Brain microvascular endothelial cell (primary cell): ENCODE measurements around the gene THSD7B.

Source experiments
- DNase-seq: peaks from one replicate; pipeline ENCODE4 v3.0.0-alpha.2; 2020
- H3K27ac ChIP-seq: fragments of 250-450 bp; sonication (Bioruptor Pico); 2 replicates; pipeline ENCODE4 v1.5.1; 2020; ENCODE audit warnings: mild to moderate bottlenecking, moderate library complexity
- H3K27me3 ChIP-seq: fragments of 250-450 bp; sonication (Bioruptor Pico); replicated peaks from 2 replicates; pipeline ENCODE4 v1.5.1; 2020; ENCODE audit warnings: mild to moderate bottlenecking
- H3K36me3 ChIP-seq: fragments of 250-450 bp; sonication (Bioruptor Pico); replicated peaks from 2 replicates; pipeline ENCODE4 v1.5.1; 2020; ENCODE audit warnings: mild to moderate bottlenecking
- H3K4me3 ChIP-seq: 2 replicates; pipeline ENCODE4 v1.5.1; 2011; ENCODE audit warnings: low read depth, mild to moderate bottlenecking, control low read depth, low read length, moderate library complexity
- CTCF ChIP-seq: IDR thresholded peaks from 2 replicates; pipeline ENCODE4 v1.5.1; 2011; ENCODE audit warnings: low read depth, mild to moderate bottlenecking, moderate library complexity, low read length, control low read depth, inconsistent platforms; ENCODE audit errors: missing control alignments
- in situ Hi-C: cut with HindIII; loops from 2 replicates; pipeline ENCODE4 v1.10.0; 2017; ENCODE audit warnings: low sequenced_read_pairs, low pct_ligation_motif_present

The THSD7B gene

GRCh38 chr2:137261881-137262585, 496.7 kb downstream of the THSD7B start:
- in situ Hi-C loops: no loop called here
- no peak overlapping the region for H3K27ac ChIP-seq

GRCh38 chr2:137262594-137262993, 497.2 kb downstream of the THSD7B start:
- H3K27me3 ChIP-seq: no peaks in the 10 kb centered on the region
- no peak overlapping the region for H3K27ac ChIP-seq
- TF ChIP-seq CTCF: no peak
- no peaks in the 10 kb centered on the region for H3K36me3 ChIP-seq
- no peak overlapping the region for H3K4me3 ChIP-seq
- DNase-seq: no peak
- in situ Hi-C loops: no loop called here

More at GRCh38 chr2:137261881-137262585, 496.7 kb downstream of the THSD7B start:
- no peaks in the 10 kb centered on the region for H3K36me3 ChIP-seq
- H3K4me3 ChIP-seq: no peak overlapping the region
- H3K27me3 ChIP-seq: no peaks in the 10 kb centered on the region
- no peak for TF ChIP-seq CTCF
- DNase-seq: no peak

- no peak overlapping the region for H3K4me3 ChIP-seq
- no peak for DNase-seq
- H3K27me3 ChIP-seq: no peaks in the 10 kb centered on the region
- no peak for TF ChIP-seq CTCF
- in situ Hi-C loops: no loop called here
- H3K27ac ChIP-seq: no peak overlapping the region
- H3K36me3 ChIP-seq: no peaks in the 10 kb centered on the region
These were observed 522.7 kb downstream of the THSD7B start for GRCh38 chr2:137287913-137288639.

DNA sequence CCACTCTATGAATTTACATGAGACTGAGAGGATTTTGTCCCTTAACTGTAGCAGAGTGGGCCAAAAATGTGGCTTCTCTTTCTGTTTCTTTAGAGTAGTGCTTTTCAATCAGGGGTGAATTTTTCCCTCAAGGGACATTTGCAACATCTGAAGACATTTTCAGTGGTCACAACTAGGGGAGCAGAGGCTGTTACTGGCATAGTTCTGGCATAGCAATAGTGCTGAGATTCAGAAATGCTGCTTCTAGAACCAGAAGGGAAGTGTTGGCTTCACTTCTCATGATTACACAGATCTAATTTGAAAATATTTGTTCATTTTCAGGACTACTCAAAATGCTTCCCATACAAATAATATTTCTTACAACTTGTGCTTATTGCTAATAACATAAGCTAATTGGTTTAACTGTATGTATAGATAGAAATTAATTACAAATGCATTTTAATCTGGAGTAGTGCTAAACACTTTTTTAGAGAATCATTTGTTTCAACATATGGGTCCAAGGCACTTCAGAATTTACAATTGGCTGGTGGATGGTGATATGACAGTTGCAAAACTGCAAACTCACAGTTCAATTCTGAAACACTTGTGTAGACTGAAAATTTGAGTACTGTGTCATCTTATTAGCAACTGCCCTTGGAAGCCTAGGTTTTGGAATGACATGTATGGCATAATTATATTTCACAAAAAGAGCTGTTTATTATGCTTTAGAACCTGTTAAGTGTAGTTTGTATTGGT, 526.7 kb downstream of the THSD7B start:
- no peaks in the 10 kb centered on the region for H3K36me3 ChIP-seq
- TF ChIP-seq CTCF: no peak
- H3K27ac ChIP-seq: no peak overlapping the region
- H3K4me3 ChIP-seq: no peak overlapping the region
- no peaks in the 10 kb centered on the region for H3K27me3 ChIP-seq
- no peak for DNase-seq
- in situ Hi-C loops: no loop called here

DNA sequence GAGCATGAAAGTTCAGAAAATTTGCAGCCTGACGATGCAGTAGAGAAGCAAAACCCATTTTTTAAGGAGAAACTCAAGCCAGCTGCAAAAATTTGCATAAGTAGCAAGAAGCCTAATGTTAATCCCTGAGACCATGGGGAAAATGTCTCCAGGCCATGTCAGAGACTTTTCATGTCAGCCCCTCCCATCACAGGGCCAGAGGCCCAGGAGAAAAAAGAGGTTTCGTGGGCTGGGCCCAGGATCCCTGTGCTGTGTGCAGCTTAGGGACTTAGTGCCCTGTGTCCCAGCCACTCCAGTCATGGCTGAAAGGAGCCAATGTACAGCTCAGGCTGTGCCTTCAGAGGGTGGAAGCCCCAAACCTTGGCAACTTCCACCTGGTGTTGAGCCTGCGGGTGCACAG, 533.0 kb downstream of the THSD7B start:
- no peak for TF ChIP-seq CTCF
- Histone ChIP-seq H3K27ac (no peak overlapping the region), H3K27me3 (no peaks in the 10 kb centered on the region), H3K36me3 (no peaks in the 10 kb centered on the region), H3K4me3 (no peak overlapping the region)
- DNase-seq: no peak
- in situ Hi-C loops: no loop called here
